H9 (cell line): ENCODE data around the gene LIPE. TPM values are rescaled to one million over a fixed set of nuclear protein-coding genes. Genes with fewer than 3 reads are reported as not detected.
"Not testable (repeated sequence)": the region's sequence is repeated elsewhere in the genome, so short reads cannot be mapped to it uniquely, and the experiment has no call there.

Experiments
- DNase-seq: peaks from one replicate; pipeline ENCODE4 v3.0.0-alpha.2; 2017
- H2AFZ ChIP-seq: one replicate; pipeline ENCODE4 v1.6.1; 2013; ENCODE audit warnings: mild to moderate bottlenecking, low read length, control low read depth, moderate library complexity
- H2AK5ac ChIP-seq: 2 replicates; pipeline ENCODE4 v1.6.1; 2013; ENCODE audit warnings: low read length, control low read depth, mixed read lengths; ENCODE audit not compliant: insufficient read length
- H2BK120ac ChIP-seq: one replicate; pipeline ENCODE4 v1.6.1; 2013; ENCODE audit warnings: low read depth, mild to moderate bottlenecking, low read length, control low read depth, inconsistent platforms; ENCODE audit not compliant: poor library complexity, severe bottlenecking
- H2BK12ac ChIP-seq: 2 replicates; pipeline ENCODE4 v1.6.1; 2013; ENCODE audit warnings: low read length, control low read depth, mixed read lengths, low read depth; ENCODE audit not compliant: insufficient read length
- H2BK15ac ChIP-seq: 2 replicates; pipeline ENCODE4 v1.6.1; 2013; ENCODE audit warnings: low read depth, low read length, control low read depth
- H2BK20ac ChIP-seq: one replicate; pipeline ENCODE4 v1.6.1; 2013; ENCODE audit warnings: low read depth, mild to moderate bottlenecking, low read length, control low read depth, inconsistent platforms; ENCODE audit not compliant: poor library complexity, severe bottlenecking
- H2BK5ac ChIP-seq: 2 replicates; pipeline ENCODE4 v1.6.1; 2013; ENCODE audit warnings: low read length, control low read depth, mixed read lengths; ENCODE audit not compliant: insufficient read length
- H3K14ac ChIP-seq: 2 replicates; pipeline ENCODE4 v1.6.1; 2013; ENCODE audit warnings: low read length, control low read depth; ENCODE audit not compliant: insufficient read depth
- H3K18ac ChIP-seq: 2 replicates; pipeline ENCODE4 v1.6.1; 2013; ENCODE audit warnings: low read depth, mild to moderate bottlenecking, mixed read lengths, low read length, control low read depth; ENCODE audit not compliant: insufficient read length
- H3K23ac ChIP-seq: 2 replicates; pipeline ENCODE4 v1.6.1; 2013; ENCODE audit warnings: low read length, control low read depth, mixed read lengths, low read depth; ENCODE audit not compliant: insufficient read length
- H3K23me2 ChIP-seq: 2 replicates; pipeline ENCODE4 v1.6.1; 2013; ENCODE audit warnings: low read depth, mild to moderate bottlenecking, mixed read lengths, low read length, control low read depth; ENCODE audit not compliant: insufficient read length, poor library complexity, severe bottlenecking
- H3K27ac ChIP-seq: 2 replicates; pipeline ENCODE4 v1.5.1; 2013; ENCODE audit warnings: low read length, control low read depth, mixed read lengths, low read depth; ENCODE audit not compliant: insufficient read length
- H3K27me3 ChIP-seq: 2 replicates; pipeline ENCODE4 v1.6.1; 2013; ENCODE audit warnings: low read length, control low read depth, inconsistent platforms; ENCODE audit not compliant: insufficient read depth
- H3K4ac ChIP-seq: 2 replicates; pipeline ENCODE4 v1.6.1; 2013; ENCODE audit warnings: low read depth, mild to moderate bottlenecking, control low read depth, inconsistent platforms, low read length, moderate library complexity
- H3K4me1 ChIP-seq: 2 replicates; pipeline ENCODE4 v1.6.1; 2013; ENCODE audit warnings: low read length, control low read depth, inconsistent platforms; ENCODE audit not compliant: insufficient read depth
- H3K4me2 ChIP-seq: 2 replicates; pipeline ENCODE4 v1.6.1; 2013; ENCODE audit warnings: low read length, control low read depth, mixed read lengths; ENCODE audit not compliant: insufficient read length, insufficient read depth
- H3K56ac ChIP-seq: 2 replicates; pipeline ENCODE4 v1.6.1; 2013; ENCODE audit warnings: low read depth, mild to moderate bottlenecking, mixed read lengths, low read length, control low read depth; ENCODE audit not compliant: insufficient read length
- H3K79me1 ChIP-seq: 2 replicates; pipeline ENCODE4 v1.6.1; 2013; ENCODE audit warnings: low read depth, mild to moderate bottlenecking, moderate library complexity, low read length, control low read depth, inconsistent platforms; ENCODE audit not compliant: insufficient read depth, poor library complexity, severe bottlenecking
- H3K79me2 ChIP-seq: 2 replicates; pipeline ENCODE4 v1.6.1; 2013; ENCODE audit warnings: low read length, control low read depth, inconsistent platforms; ENCODE audit not compliant: insufficient read depth
- H3K9ac ChIP-seq: 2 replicates; pipeline ENCODE4 v1.6.1; 2013; ENCODE audit warnings: low read length, control low read depth, mixed read lengths; ENCODE audit not compliant: insufficient read length; ENCODE audit errors: extremely low read depth
- H3K9me3 ChIP-seq: one replicate; pipeline ENCODE4 v1.6.1; 2013; ENCODE audit warnings: low read depth, low read length, inconsistent platforms; ENCODE audit not compliant: control insufficient read depth
- H3T11ph ChIP-seq: one replicate; pipeline ENCODE4 v1.6.1; 2013; ENCODE audit warnings: mild to moderate bottlenecking, low read length, control low read depth, inconsistent platforms
- H4K20me1 ChIP-seq: one replicate; pipeline ENCODE4 v1.6.1; 2013; ENCODE audit not compliant: control insufficient read depth, insufficient read length, insufficient read depth
- H4K5ac ChIP-seq: 2 replicates; pipeline ENCODE4 v1.6.1; 2013; ENCODE audit warnings: low read depth, mild to moderate bottlenecking, mixed read lengths, low read length, control low read depth; ENCODE audit not compliant: insufficient read length
- H4K8ac ChIP-seq: replicated peaks from 2 replicates; pipeline ENCODE4 v1.6.1; 2013; ENCODE audit warnings: low read length, control low read depth, mixed read lengths, low read depth; ENCODE audit not compliant: insufficient read length
- H4K91ac ChIP-seq: 2 replicates; pipeline ENCODE4 v1.6.1; 2013; ENCODE audit warnings: low read depth, mild to moderate bottlenecking, moderate library complexity, mixed read lengths, low read length, control low read depth; ENCODE audit not compliant: insufficient read length
- H3K27ac Mint-ChIP-seq, 3 experiments: 2 replicates in 2 of 3; 3 replicates in 1 of 3; pipeline ENCODE4 v1.8.0; 2020 to 2021; ENCODE audit warnings: mixed read lengths in 3 of 3, mild to moderate bottlenecking in 1 of 3, moderate library complexity in 1 of 3
- H3K27me3 Mint-ChIP-seq: 2 replicates; pipeline ENCODE4 v1.8.0; 2021; ENCODE audit warnings: low read depth, mild to moderate bottlenecking, moderate library complexity, mixed read lengths
- H3K36me3 Mint-ChIP-seq, 3 experiments: 2 replicates in 2 of 3; 3 replicates in 1 of 3; pipeline ENCODE4 v1.8.0; 2020 to 2021; ENCODE audit warnings: low read depth in 3 of 3, mixed read lengths in 3 of 3; ENCODE audit not compliant: insufficient read depth in 1 of 3
- H3K4me1 Mint-ChIP-seq, 2 experiments: 2 replicates each; pipeline ENCODE4 v1.8.0; 2020; ENCODE audit warnings: mixed read lengths in 2 of 2
- H3K4me3 Mint-ChIP-seq, 2 experiments: 2 replicates in 1 of 2; 3 replicates in 1 of 2; pipeline ENCODE4 v1.8.0; 2020 to 2021; ENCODE audit warnings: mild to moderate bottlenecking in 2 of 2, mixed read lengths in 2 of 2, moderate library complexity in 1 of 2
- H3K9me3 Mint-ChIP-seq, 2 experiments: 2 replicates in 1 of 2; 3 replicates in 1 of 2; pipeline ENCODE4 v1.8.0; 2020; ENCODE audit warnings: mild to moderate bottlenecking in 2 of 2, mixed read lengths in 2 of 2, moderate library complexity in 1 of 2
- CTCF ChIP-seq: fragments of 200-600 bp; sonication (generic); conservative IDR thresholded peaks from 3 replicates; pipeline ENCODE4 v1.8.0; 2021; ENCODE audit warnings: antibody characterized with exemption, mild to moderate bottlenecking
- WGBS: extraction: QIAGEN DNeasy Blood & Tissue Kit; methylation state at CpG from one replicate; pipeline ENCODE4 v1.1.7; 2013; ENCODE audit warnings: missing lambda C conversion rate, low lambda C conversion rate, mixed read lengths; ENCODE audit not compliant: insufficient read length; ENCODE audit errors: extremely low coverage; 5-methylcytosine and 5-hydroxymethylcytosine counted together
- total RNA-seq: library from RNA; stranded (reverse); gene quantifications from 2 replicates; pipeline ENCODE4 v1.2.1, GENCODE V29; 2021

The LIPE gene
- total RNA-seq, 1 experiment from 2014 or later, result 6.3 TPM

- H3K4me1 Mint-ChIP-seq, result peaks cover 19% of the 10 kb centered on the region in 2 experiments
- H4K20me1 ChIP-seq, result no peaks in the 10 kb centered on the region
- no peak overlapping the region for H4K5ac ChIP-seq
- no peak overlapping the region for H3K56ac ChIP-seq
- TF ChIP-seq CTCF, result peak; percentile 95
- no peak overlapping the region for H2BK5ac ChIP-seq
- no peaks in the 10 kb centered on the region for H3K9me3 Mint-ChIP-seq
- H2AFZ ChIP-seq, result no peak overlapping the region
- H3K27me3 ChIP-seq, result no peaks in the 10 kb centered on the region
- peak; percentile 76 for DNase-seq
- H3K9ac ChIP-seq, result no peak overlapping the region
- H3K9me3 ChIP-seq, result no peaks in the 10 kb centered on the region
- H2BK120ac ChIP-seq, result no peak overlapping the region
- no peak overlapping the region for H4K91ac ChIP-seq
- no peak overlapping the region for H3K14ac ChIP-seq
- no peak overlapping the region for H4K8ac ChIP-seq
- H3K79me2 ChIP-seq, result no peaks in the 10 kb centered on the region
- no peak overlapping the region for H2AK5ac ChIP-seq
- peaks cover 1% of the 10 kb centered on the region for H3K27me3 Mint-ChIP-seq
- WGBS, result no CpG with 5 or more reads among the region's 3 CpGs
- no peak overlapping the region for H3K18ac ChIP-seq
- no peak overlapping the region for H2BK15ac ChIP-seq
- no peak overlapping the region for H3T11ph ChIP-seq
- no peak overlapping the region for H3K23ac ChIP-seq
- no peak overlapping the region for H3K4me2 ChIP-seq
- H3K79me1 ChIP-seq, result no peaks in the 10 kb centered on the region
- H3K27ac ChIP-seq, result no peak overlapping the region
- H3K23me2 ChIP-seq, result no peaks in the 10 kb centered on the region
- no peaks in the 10 kb centered on the region for H3K36me3 Mint-ChIP-seq
- no peak overlapping the region for H3K4ac ChIP-seq
- no peak overlapping the region for H3K27ac Mint-ChIP-seq
- H2BK20ac ChIP-seq, result no peak overlapping the region
- no peak overlapping the region for H3K4me3 Mint-ChIP-seq
- peaks cover 2% of the 10 kb centered on the region; the same call in 1 of the 2 replicates for H3K4me1 ChIP-seq
- no peak overlapping the region for H2BK12ac ChIP-seq
Observed at GRCh38 chr19:42450314-42450934, 23.2 kb upstream of the LIPE start.

- not testable (repeated sequence) for H3K79me2 ChIP-seq, H3K27ac ChIP-seq, H3K9me3 Mint-ChIP-seq, H2BK12ac ChIP-seq, H3K4ac ChIP-seq, H3K27ac Mint-ChIP-seq, H2BK5ac ChIP-seq, H4K20me1 ChIP-seq, DNase-seq, H4K8ac ChIP-seq, H3K27me3 Mint-ChIP-seq, H3K18ac ChIP-seq, H2BK15ac ChIP-seq, H2AK5ac ChIP-seq, H3K4me1 ChIP-seq, H2BK20ac ChIP-seq, H3K14ac ChIP-seq, H3K4me3 Mint-ChIP-seq, H2BK120ac ChIP-seq, H3K27me3 ChIP-seq, H3K23ac ChIP-seq, H4K5ac ChIP-seq, H3T11ph ChIP-seq, H2AFZ ChIP-seq, H3K4me2 ChIP-seq, H3K23me2 ChIP-seq, H3K9me3 ChIP-seq, H3K56ac ChIP-seq, H3K36me3 Mint-ChIP-seq, H4K91ac ChIP-seq, H3K9ac ChIP-seq, H3K79me1 ChIP-seq
- whole genome bisulfite sequencing, result no CpG with 5 or more reads among the region's 5 CpGs
- peaks cover 31 to 37% of the 10 kb centered on the region in 2 experiments for H3K4me1 Mint-ChIP-seq
Observed at GRCh38 chr19:42448306-42448705, 21.1 kb upstream of the LIPE start.
